B cell (primary cell): ENCODE measurements around the gene RREB1. TPM values are rescaled to one million over a fixed set of nuclear protein-coding genes. Genes with fewer than 3 reads are reported as not detected.

Source experiments
- ATAC-seq: fragments of 200-7000 bp; cut with Tn5 transposase; one replicate; pipeline ENCODE4 v1.10.0; 2021; ENCODE audit warnings: low read depth, mild to moderate bottlenecking, moderate number of reproducible peaks, moderate library complexity
- CTCF ChIA-PET: fragments of 350-600 bp; sonication (Branson Sonifier 250); formaldehyde crosslinking; loops from one replicate; lab custom pipeline; 2021; ENCODE audit warnings: antibody characterized with exemption, inconsistent platforms; lab: Charles Lee
- POLR2A ChIA-PET: fragments of 350-600 bp; sonication (Branson Sonifier 250); formaldehyde crosslinking; loops from one replicate; lab custom pipeline; 2021; ENCODE audit warnings: antibody characterized with exemption; lab: Charles Lee
- DNase-seq: peaks from one replicate; pipeline ENCODE4 v3.0.0; 2013
- H2AFZ ChIP-seq: 2 replicates; pipeline ENCODE4 v1.6.1; 2012; ENCODE audit warnings: mild to moderate bottlenecking, low read depth, low read length; ENCODE audit not compliant: insufficient read depth, poor library complexity, severe bottlenecking
- H3K27ac ChIP-seq, 2 donors: 1 replicate in 1 of 2; 2 replicates in 1 of 2; pipeline ENCODE4 v1.5.1; 2012 to 2013; ENCODE audit warnings: low read length in 2 of 2, mild to moderate bottlenecking in 2 of 2, moderate library complexity in 1 of 2
- H3K27me3 ChIP-seq, 4 experiments: fragments of 200-600 bp in 1 of 4; sonication (generic) in 1 of 4; replicated peaks in 1 of 4; 1 replicate in 2 of 4; 2 replicates in 2 of 4; pipeline versions ENCODE4 v1.6.1 to v1.7.0; 2013 to 2016; ENCODE audit warnings: low read length in 3 of 4, mild to moderate bottlenecking in 2 of 4, mixed read lengths in 1 of 4, moderate library complexity in 1 of 4; ENCODE audit not compliant: insufficient read depth in 4 of 4, control insufficient read depth in 3 of 4; ENCODE audit errors: control extremely low read depth in 1 of 4
- H3K36me3 ChIP-seq, 2 experiments: replicated peaks in 1 of 2; 1 replicate in 1 of 2; 2 replicates in 1 of 2; pipeline versions ENCODE4 v1.6.1 to v1.7.1; 2013; ENCODE audit warnings: low read length in 1 of 2; ENCODE audit not compliant: insufficient read depth in 2 of 2, control insufficient read depth in 1 of 2; ENCODE audit errors: control extremely low read depth in 1 of 2, extremely low read depth in 1 of 2
- H3K4me1 ChIP-seq, 2 donors: fragments of 200-600 bp in 1 of 2; sonication (generic) in 1 of 2; 1 replicate in 1 of 2; 2 replicates in 1 of 2; pipeline versions ENCODE4 v1.5.1 to v1.6.1; 2013 to 2017; ENCODE audit warnings: low read length in 2 of 2; ENCODE audit not compliant: control insufficient read depth in 2 of 2, insufficient read depth in 2 of 2
- H3K4me2 ChIP-seq: replicated peaks from 2 replicates; pipeline ENCODE3; 2012; ENCODE audit warnings: mild to moderate bottlenecking, low read depth, low read length; ENCODE audit not compliant: poor library complexity, severe bottlenecking
- H3K4me3 ChIP-seq, 5 experiments: fragments of 200-600 bp in 1 of 5; sonication (generic) in 1 of 5; 1 replicate in 3 of 5; 2 replicates in 2 of 5; pipeline versions ENCODE4 v1.5.1 to v1.7.0; 2011 to 2016; ENCODE audit warnings: low read length in 4 of 5, mild to moderate bottlenecking in 4 of 5, low read depth in 2 of 5, control low read depth in 1 of 5, moderate library complexity in 1 of 5; ENCODE audit not compliant: insufficient read depth in 1 of 5; ENCODE audit errors: control extremely low read depth in 1 of 5, extremely low read depth in 1 of 5
- H3K79me2 ChIP-seq: fragments of 200-600 bp; sonication (generic); one replicate; pipeline ENCODE4 v1.6.0; 2016; ENCODE audit warnings: low read length; ENCODE audit not compliant: control insufficient read depth, insufficient read depth
- H3K9ac ChIP-seq: fragments of 200-600 bp; sonication (generic); 2 replicates; pipeline ENCODE4 v1.6.1; 2017; ENCODE audit warnings: mild to moderate bottlenecking, low read length, moderate library complexity
- H3K9me3 ChIP-seq, 3 donors: one replicate each; pipeline versions ENCODE4 v1.6.1 to v1.7.1; 2013; ENCODE audit warnings: low read length in 2 of 3; ENCODE audit not compliant: control insufficient read depth in 2 of 3, insufficient read depth in 1 of 3; ENCODE audit errors: control extremely low read depth in 1 of 3
- H4K20me1 ChIP-seq: 2 replicates; pipeline ENCODE4 v1.6.0; 2012; ENCODE audit warnings: mild to moderate bottlenecking, low read length; ENCODE audit not compliant: insufficient read depth, control insufficient read depth, poor library complexity, severe bottlenecking
- H3K27ac Mint-ChIP-seq: one replicate; pipeline ENCODE4 v1.8.0; 2021; ENCODE audit warnings: mixed read lengths
- H3K27me3 Mint-ChIP-seq: one replicate; pipeline ENCODE4 v1.8.0; 2021; ENCODE audit warnings: mixed read lengths
- H3K4me1 Mint-ChIP-seq: one replicate; pipeline ENCODE4 v1.8.0; 2021; ENCODE audit warnings: mixed read lengths
- H3K4me3 Mint-ChIP-seq: one replicate; pipeline ENCODE4 v1.8.0; 2021; ENCODE audit warnings: mixed read lengths
- H3K9me3 Mint-ChIP-seq: one replicate; pipeline ENCODE4 v1.8.0; 2022; ENCODE audit warnings: mixed read lengths; ENCODE audit not compliant: insufficient read depth
- EZH2 ChIP-seq: IDR thresholded peaks from 2 replicates; pipeline ENCODE4 v1.6.1; 2012; ENCODE audit warnings: borderline replicate concordance, low read depth, mild to moderate bottlenecking, moderate library complexity, low read length; ENCODE audit not compliant: insufficient read depth, poor library complexity, severe bottlenecking
- WGBS: methylation state at CpG from one replicate; pipeline ENCODE4 v1.1.5; 2013; ENCODE audit warnings: missing lambda C conversion rate; ENCODE audit not compliant: insufficient coverage; 5-methylcytosine and 5-hydroxymethylcytosine counted together
- intact Hi-C: fragments of 100-400 bp; cut with micrococcal nuclease; formaldehyde crosslinking; loops from one replicate; pipeline ENCODE4 v1.10.0; 2022
- polyA plus RNA-seq: library from polyadenylated mRNA; depleted of rRNA; stranded (reverse); fragments of >200 nt; gene quantifications from 2 replicates; pipeline ENCODE4 v1.2.3, GENCODE V29; 2012
- total RNA-seq, 2 donors: library from RNA; stranded (reverse); fragments of 120-200 nt in 1 of 2; gene quantifications; 1 replicate in 1 of 2; 2 replicates in 1 of 2; pipeline versions ENCODE4 v1.2.3 to v1.2.4, GENCODE V29; 2013 to 2022
- TF ChIP-seq, protein P1 (sequence below): fragments of 200-600 bp; IDR thresholded peaks from one replicate; pipeline ENCODE4 v1.8.0; 2022; ENCODE audit warnings: antibody characterized with exemption, mild to moderate bottlenecking

Gene RREB1
- total and polyA plus RNA-seq, 2 donors (not counting 1 experiment from before 2014, with no cell fraction given): 10.4 to 58.6 TPM

DNA sequence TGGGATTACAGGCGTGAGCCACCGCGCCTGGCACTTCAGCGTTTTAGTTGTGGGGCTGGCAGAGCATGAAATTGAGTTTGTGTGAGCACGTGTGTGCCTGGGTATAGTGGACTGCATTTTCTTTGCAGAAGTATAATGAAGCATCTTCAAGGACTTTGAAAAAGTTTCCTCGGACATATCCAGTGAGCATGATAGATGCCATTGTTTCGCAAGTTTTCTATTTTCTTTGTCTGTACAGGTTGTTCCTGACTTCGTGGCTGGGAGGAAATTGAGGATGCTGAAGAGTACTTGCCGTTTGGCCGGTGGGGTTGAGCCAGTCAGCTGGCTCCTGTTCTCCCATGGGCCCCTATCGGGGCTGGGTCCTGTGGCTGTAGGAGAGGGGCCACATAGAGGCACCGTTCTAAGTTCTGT is 55.9 kb downstream of the RREB1 start:
- WGBS: 62% methylated on average over 12 of the region's 12 CpGs
- H3K79me2 ChIP-seq: peaks cover 99% of the 10 kb centered on the region

DNA sequence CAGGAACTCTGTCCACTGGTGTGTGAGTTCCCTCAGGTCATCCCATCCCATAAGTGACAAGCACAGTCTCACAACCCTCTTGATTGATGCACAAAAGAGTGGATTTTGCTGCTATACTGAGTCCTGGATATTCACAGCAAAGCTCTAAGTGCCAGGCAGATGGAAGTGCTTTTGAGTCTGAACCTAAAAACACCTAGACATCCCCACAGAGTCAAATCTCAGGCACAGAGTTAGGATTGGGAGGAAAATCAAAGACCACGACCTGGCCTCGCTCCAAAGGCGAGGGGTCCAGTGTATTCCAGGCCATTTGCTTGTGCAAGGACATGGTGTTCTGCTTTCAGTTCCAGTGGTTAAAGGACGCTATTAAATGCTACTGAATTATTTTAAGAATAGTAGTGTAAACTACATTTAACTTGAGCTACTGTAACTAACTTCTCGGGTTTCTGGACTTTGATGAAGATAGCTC is 56.8 kb downstream of the RREB1 start:
- H3K4me2 ChIP-seq: no peak overlapping the region
- no peak overlapping the region for H3K4me3 Mint-ChIP-seq
- DNase-seq (no peak), ATAC-seq (no peak)
- 94% methylated on average over 3 of the region's 5 CpGs for WGBS
- no peak overlapping the region for H3K27ac ChIP-seq
- no peak overlapping the region for H3K9ac ChIP-seq
- ChIA-PET POLR2A (no interaction called here), CTCF (no interaction called here)
- no peaks in the 10 kb centered on the region for H3K27me3 Mint-ChIP-seq
- peaks cover 86% of the 10 kb centered on the region for H4K20me1 ChIP-seq
- H3K9me3 Mint-ChIP-seq: no peaks in the 10 kb centered on the region
- no peak overlapping the region for H3K4me3 ChIP-seq
- peaks cover 99% of the 10 kb centered on the region for H3K79me2 ChIP-seq
- peaks cover 29 to 37% of the 10 kb centered on the region in 2 donors for H3K4me1 ChIP-seq
- intact Hi-C loops: no loop called here
- no peak overlapping the region for H3K27ac Mint-ChIP-seq
- TF ChIP-seq, protein P1, sequence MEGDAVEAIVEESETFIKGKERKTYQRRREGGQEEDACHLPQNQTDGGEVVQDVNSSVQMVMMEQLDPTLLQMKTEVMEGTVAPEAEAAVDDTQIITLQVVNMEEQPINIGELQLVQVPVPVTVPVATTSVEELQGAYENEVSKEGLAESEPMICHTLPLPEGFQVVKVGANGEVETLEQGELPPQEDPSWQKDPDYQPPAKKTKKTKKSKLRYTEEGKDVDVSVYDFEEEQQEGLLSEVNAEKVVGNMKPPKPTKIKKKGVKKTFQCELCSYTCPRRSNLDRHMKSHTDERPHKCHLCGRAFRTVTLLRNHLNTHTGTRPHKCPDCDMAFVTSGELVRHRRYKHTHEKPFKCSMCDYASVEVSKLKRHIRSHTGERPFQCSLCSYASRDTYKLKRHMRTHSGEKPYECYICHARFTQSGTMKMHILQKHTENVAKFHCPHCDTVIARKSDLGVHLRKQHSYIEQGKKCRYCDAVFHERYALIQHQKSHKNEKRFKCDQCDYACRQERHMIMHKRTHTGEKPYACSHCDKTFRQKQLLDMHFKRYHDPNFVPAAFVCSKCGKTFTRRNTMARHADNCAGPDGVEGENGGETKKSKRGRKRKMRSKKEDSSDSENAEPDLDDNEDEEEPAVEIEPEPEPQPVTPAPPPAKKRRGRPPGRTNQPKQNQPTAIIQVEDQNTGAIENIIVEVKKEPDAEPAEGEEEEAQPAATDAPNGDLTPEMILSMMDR: no peak
- TF ChIP-seq EZH2: no peak
- no peaks in the 10 kb centered on the region for H3K27me3 ChIP-seq
- peaks cover 69% of the 10 kb centered on the region for H3K4me1 Mint-ChIP-seq
- H2AFZ ChIP-seq: no peak overlapping the region
- no peaks in the 10 kb centered on the region for H3K9me3 ChIP-seq
- no peaks in the 10 kb centered on the region for H3K36me3 ChIP-seq

More for the DNA sequence above, 55.9 kb downstream of the RREB1 start:
- Mint-ChIP-seq H3K4me3 (no peak overlapping the region), H3K4me1 (peaks cover 67% of the 10 kb centered on the region), H3K27ac (no peak overlapping the region), H3K27me3 (no peaks in the 10 kb centered on the region), H3K9me3 (no peaks in the 10 kb centered on the region)
- Histone ChIP-seq H3K4me1 (peaks cover 21 to 29% of the 10 kb centered on the region in 2 donors), H3K4me3 (no peak overlapping the region), H4K20me1 (peaks cover 86% of the 10 kb centered on the region), H3K4me2 (no peak overlapping the region), H3K27ac (no peak overlapping the region), H3K9me3 (no peaks in the 10 kb centered on the region), H3K9ac (no peak overlapping the region), H2AFZ (no peak overlapping the region), H3K36me3 (no peaks in the 10 kb centered on the region), H3K27me3 (no peaks in the 10 kb centered on the region)
- intact Hi-C loops: no loop called here
- ATAC-seq: no peak
- TF ChIP-seq, protein P1: no peak
- no peak for TF ChIP-seq EZH2
- DNase-seq: no peak
- CTCF ChIA-PET: no interaction called here
- POLR2A ChIA-PET: no interaction called here
